Ishikawa (cell line): ENCODE results near the gene GMPPA.

Experiments
- CREB1 ChIP-seq: IDR thresholded peaks from 2 replicates; pipeline ENCODE4 v1.6.1; 2012; ENCODE audit warnings: low read depth
- EP300 ChIP-seq: IDR thresholded peaks from 2 replicates; pipeline ENCODE4 v1.6.1; 2012; ENCODE audit warnings: borderline replicate concordance
- REST ChIP-seq: IDR thresholded peaks from 2 replicates; pipeline ENCODE4 v1.6.1; 2012; ENCODE audit warnings: low read depth, mild to moderate bottlenecking
- TAF1 ChIP-seq: IDR thresholded peaks from 2 replicates; pipeline ENCODE4 v1.6.1; 2012; ENCODE audit warnings: low read depth, mild to moderate bottlenecking
- YY1 ChIP-seq: IDR thresholded peaks from 2 replicates; pipeline ENCODE4 v1.6.1; 2012; ENCODE audit warnings: low read depth

- TF ChIP-seq REST (no peak), YY1 (no peak), EP300 (no peak), TAF1 (no peak), CREB1 (no peak)
These were observed 1.7 kb upstream of the GMPPA start for GRCh38 chr2:219496825-219497494.
